Measurements from ENCODE around the gene TPGS1. TPM values are rescaled to one million over a fixed set of nuclear protein-coding genes. Genes with fewer than 3 reads are reported as not detected.

TPGS1 gene
- polyA plus RNA-seq, 6 donors from 2014 or later: 14.6 to 30.0 (median 18.7) TPM

- Mint-ChIP-seq H3K36me3 (no peaks in the 10 kb centered on the region), H3K9me3 (peaks cover 0 to 3% (median 0%) of the 10 kb centered on the region in 7 donors), H3K27me3 (peaks cover 0 to 10% (median 7%) of the 10 kb centered on the region in 3 donors), H3K4me3 (peak overlapping the region in 1 of 8 donors; percentile 40), H3K4me1 (peaks cover 0 to 5% (median 5%) of the 10 kb centered on the region in 3 donors), H3K27ac (no peak overlapping the region)
- ATAC-seq (ENCODE audit: low read depth in 2 of 2): no peak
- no peak for DNase-seq
Measured at GRCh38 chr19:522726-523125, 15.4 kb downstream of the TPGS1 start.

- no peak for DNase-seq
- H3K4me1 Mint-ChIP-seq: peaks cover 0 to 5% (median 5%) of the 10 kb centered on the region in 3 donors
- H3K9me3 Mint-ChIP-seq: peaks cover 0 to 3% (median 0%) of the 10 kb centered on the region in 7 donors
- ATAC-seq (ENCODE audit: low read depth in 2 of 2): no peak
- H3K27ac Mint-ChIP-seq: no peak overlapping the region
- no peaks in the 10 kb centered on the region for H3K36me3 Mint-ChIP-seq
- H3K4me3 Mint-ChIP-seq: no peak overlapping the region
- peaks cover 0 to 10% (median 7%) of the 10 kb centered on the region in 3 donors for H3K27me3 Mint-ChIP-seq
Measured at GRCh38 chr19:524062-524674, 16.9 kb downstream of the TPGS1 start.

GRCh38 chr19:525029-525428, 17.7 kb downstream of the TPGS1 start:
- DNase-seq: no peak
- Mint-ChIP-seq H3K36me3 (no peaks in the 10 kb centered on the region), H3K27me3 (peaks cover 0 to 10% (median 7%) of the 10 kb centered on the region in 3 donors), H3K4me3 (no peak overlapping the region), H3K4me1 (peaks cover 0 to 6% (median 5%) of the 10 kb centered on the region in 3 donors), H3K27ac (no peak overlapping the region), H3K9me3 (peaks cover 0 to 3% (median 0%) of the 10 kb centered on the region in 7 donors)
- no peak for ATAC-seq (ENCODE audit: low read depth in 2 of 2)

- ATAC-seq (ENCODE audit: low read depth in 2 of 2) (no peak), DNase-seq (no peak)
- no peaks in the 10 kb centered on the region for H3K36me3 Mint-ChIP-seq
- H3K27me3 Mint-ChIP-seq: peaks cover 0 to 10% (median 7%) of the 10 kb centered on the region in 3 donors
- peaks cover 0 to 11% (median 5%) of the 10 kb centered on the region in 3 donors for H3K4me1 Mint-ChIP-seq
- H3K9me3 Mint-ChIP-seq: peaks cover 0 to 3% (median 0%) of the 10 kb centered on the region in 7 donors
- H3K4me3 Mint-ChIP-seq: no peak overlapping the region
- no peak overlapping the region for H3K27ac Mint-ChIP-seq
Measured at GRCh38 chr19:525857-526419, 18.6 kb downstream of the TPGS1 start.

GRCh38 chr19:530134-531008, 23.1 kb downstream of the TPGS1 start:
- Mint-ChIP-seq H3K27ac (peak overlapping the region in 5 of 6 donors; percentile 49 to 89 (median 63)), H3K4me3 (peak overlapping the region; percentile 78 to 93 (median 85)), H3K4me1 (peaks cover 8 to 23% (median 13%) of the 10 kb centered on the region in 3 donors), H3K27me3 (peaks cover 0 to 8% (median 4%) of the 10 kb centered on the region in 3 donors), H3K9me3 (no peaks in the 10 kb centered on the region), H3K36me3 (no peaks in the 10 kb centered on the region)
- ATAC-seq (ENCODE audit: low read depth in 2 of 2) (no peak), DNase-seq (no peak)

GRCh38 chr19:531009-531752, 23.9 kb downstream of the TPGS1 start:
- H3K27me3 Mint-ChIP-seq: peaks cover 0 to 3% (median 0%) of the 10 kb centered on the region in 3 donors
- H3K9me3 Mint-ChIP-seq: no peaks in the 10 kb centered on the region
- H3K4me3 Mint-ChIP-seq: peak overlapping the region; percentile 78 to 93 (median 85)
- peak overlapping the region in 5 of 6 donors; percentile 7 to 89 (median 62) for H3K27ac Mint-ChIP-seq
- H3K4me1 Mint-ChIP-seq: peaks cover 8 to 21% (median 11%) of the 10 kb centered on the region in 3 donors
- ATAC-seq (ENCODE audit: low read depth in 2 of 2) (peak; percentile 74 to 79), DNase-seq (peak; percentile 96)
- H3K36me3 Mint-ChIP-seq: no peaks in the 10 kb centered on the region

GRCh38 chr19:531753-532560, 24.7 kb downstream of the TPGS1 start, which contains the start of gene CDC34:
TSS of gene CDC34 (plus strand) at chr19:531760. CDS start at chr19:531932, 172 bp downstream.
- Mint-ChIP-seq H3K27me3 (no peaks in the 10 kb centered on the region), H3K4me3 (peak within 1 kb of the TSS; percentile 78 to 93 (median 86)), H3K4me1 (peaks cover 8 to 21% (median 11%) of the 10 kb centered on the region in 3 donors), H3K9me3 (no peaks in the 10 kb centered on the region), H3K27ac (peak within 1 kb of the TSS in 5 of 6 donors; percentile 62 to 89 (median 66)), H3K36me3 (no peaks in the 10 kb centered on the region)
- peak; percentile 25 to 35 for ATAC-seq (ENCODE audit: low read depth in 2 of 2)
- no peak for DNase-seq

GRCh38 chr19:532561-533363, 25.5 kb downstream of the TPGS1 start:
- H3K4me1 Mint-ChIP-seq: peaks cover 8 to 21% (median 11%) of the 10 kb centered on the region in 3 donors
- DNase-seq (no peak), ATAC-seq (ENCODE audit: low read depth in 2 of 2) (no peak)
- no peaks in the 10 kb centered on the region for H3K9me3 Mint-ChIP-seq
- H3K36me3 Mint-ChIP-seq: no peaks in the 10 kb centered on the region
- peak overlapping the region; percentile 78 to 90 (median 84) for H3K4me3 Mint-ChIP-seq
- no peaks in the 10 kb centered on the region for H3K27me3 Mint-ChIP-seq
- H3K27ac Mint-ChIP-seq: peak overlapping the region in 5 of 6 donors; percentile 18 to 91 (median 80)

- H3K9me3 Mint-ChIP-seq: no peaks in the 10 kb centered on the region
- H3K27ac Mint-ChIP-seq: peak overlapping the region in 2 of 6 donors; percentile 18 to 66
- peaks cover 8 to 21% (median 11%) of the 10 kb centered on the region in 3 donors for H3K4me1 Mint-ChIP-seq
- peak overlapping the region in 6 of 8 donors; percentile 41 to 84 (median 80) for H3K4me3 Mint-ChIP-seq
- ATAC-seq (ENCODE audit: low read depth in 2 of 2) (no peak), DNase-seq (no peak)
- peaks cover 0 to 4% of the 10 kb centered on the region in 2 donors for H3K36me3 Mint-ChIP-seq
- no peaks in the 10 kb centered on the region for H3K27me3 Mint-ChIP-seq
Measured at GRCh38 chr19:533364-534058, 26.2 kb downstream of the TPGS1 start.

- Mint-ChIP-seq H3K9me3 (no peaks in the 10 kb centered on the region), H3K27me3 (no peaks in the 10 kb centered on the region), H3K4me1 (peaks cover 8 to 21% (median 11%) of the 10 kb centered on the region in 3 donors), H3K36me3 (peaks cover 0 to 4% of the 10 kb centered on the region in 2 donors), H3K27ac (no peak overlapping the region), H3K4me3 (peak overlapping the region in 5 of 8 donors; percentile 15 to 84 (median 78))
- ATAC-seq (ENCODE audit: low read depth in 2 of 2) (no peak), DNase-seq (no peak)
Measured at GRCh38 chr19:534088-534487, 26.8 kb downstream of the TPGS1 start.
